ENCODE results near the gene KRT77.

The KRT77 gene

GRCh38 chr12:52650520-52651081 lies 52.7 kb downstream of the KRT77 start:
- ATAC-seq: no peak
- no peak for TF ChIP-seq PATZ1 (CRISPR knock-in tag; IDR thresholded peaks at IDR 0.05; ENCODE audit: borderline replicate concordance)
- no peak for TF ChIP-seq CREB5 (CRISPR knock-in tag; IDR thresholded peaks at IDR 0.05; ENCODE audit: low read depth)
- TF ChIP-seq TOX (CRISPR knock-in tag; IDR thresholded peaks at IDR 0.05; ENCODE audit: borderline replicate concordance): no peak
- no peak for TF ChIP-seq ZNF70 (CRISPR knock-in tag; IDR thresholded peaks at IDR 0.05)
- no peak for TF ChIP-seq ZFP3 (CRISPR knock-in tag; IDR thresholded peaks at IDR 0.05)
- no peak for TF ChIP-seq SNAI2 (CRISPR knock-in tag; IDR thresholded peaks at IDR 0.05)
- no peak for TF ChIP-seq GLIS3 (CRISPR knock-in tag; IDR thresholded peaks at IDR 0.05)
- TF ChIP-seq ARNTL (CRISPR knock-in tag; IDR thresholded peaks at IDR 0.05; ENCODE audit: borderline replicate concordance, low read depth): no peak
- no peak for TF ChIP-seq CSRNP3 (CRISPR knock-in tag; IDR thresholded peaks at IDR 0.05)
- TF ChIP-seq ZNF565 (CRISPR knock-in tag; conservative IDR thresholded peaks at IDR 0.05; ENCODE audit: low read depth): no peak
- TF ChIP-seq CSDC2 (CRISPR knock-in tag; IDR thresholded peaks at IDR 0.05): no peak
- TF ChIP-seq ISL1 (CRISPR knock-in tag; IDR thresholded peaks at IDR 0.05): no peak

- no peak for ATAC-seq
Measured at GRCh38 chr12:52649066-52649465, 54.3 kb downstream of the KRT77 start.

GRCh38 chr12:52648012-52648550 lies 55.2 kb downstream of the KRT77 start:
- TF ChIP-seq CSDC2 (CRISPR knock-in tag; IDR thresholded peaks at IDR 0.05): no peak
- no peak for ATAC-seq

More at GRCh38 chr12:52649066-52649465, 54.3 kb downstream of the KRT77 start:
- no peak for TF ChIP-seq ZFP30 (CRISPR knock-in tag; IDR thresholded peaks at IDR 0.05)
- no peak for TF ChIP-seq CREB5 (CRISPR knock-in tag; IDR thresholded peaks at IDR 0.05; ENCODE audit: low read depth)
- TF ChIP-seq PPARA (CRISPR knock-in tag; IDR thresholded peaks at IDR 0.05; ENCODE audit: borderline replicate concordance): no peak

GRCh38 chr12:52647601-52648000 lies 55.7 kb downstream of the KRT77 start:
- TF ChIP-seq POU6F1 (CRISPR knock-in tag; IDR thresholded peaks at IDR 0.05; ENCODE audit: borderline replicate concordance, low read depth) (no peak), SNAI2 (CRISPR knock-in tag; IDR thresholded peaks at IDR 0.05) (no peak), ZFP3 (CRISPR knock-in tag; IDR thresholded peaks at IDR 0.05) (no peak), OSR1 (CRISPR knock-in tag; IDR thresholded peaks at IDR 0.05) (no peak)
- ATAC-seq: no peak

GRCh38 chr12:52646613-52647012 lies 56.7 kb downstream of the KRT77 start:
- TF ChIP-seq ARNTL (CRISPR knock-in tag; IDR thresholded peaks at IDR 0.05; ENCODE audit: borderline replicate concordance, low read depth): no peak
- TF ChIP-seq OSR1 (CRISPR knock-in tag; IDR thresholded peaks at IDR 0.05): no peak
- no peak for TF ChIP-seq ZNF565 (CRISPR knock-in tag; conservative IDR thresholded peaks at IDR 0.05; ENCODE audit: low read depth)
- TF ChIP-seq TCF4 (CRISPR knock-in tag; IDR thresholded peaks at IDR 0.05; ENCODE audit: borderline replicate concordance): no peak
- no peak for TF ChIP-seq POU6F1 (CRISPR knock-in tag; IDR thresholded peaks at IDR 0.05; ENCODE audit: borderline replicate concordance, low read depth)
- no peak for TF ChIP-seq ISL1 (CRISPR knock-in tag; IDR thresholded peaks at IDR 0.05)
- no peak for ATAC-seq

All from SK-N-SH treated with all-trans-retinoic acid at 6 μM for 48 hours (cell line).